Calu3 (cell line): ENCODE measurements around the gene FAM149A. TPM values are rescaled to one million over a fixed set of nuclear protein-coding genes. Genes with fewer than 3 reads are reported as not detected.

Source experiments
- BruUV-seq: library from RNA; stranded (reverse); fragments of 400-500 nt; replicated peaks from 2 replicates; lab custom pipeline; 2021; lab: Mats Ljungman, UMichigan
- CTCF ChIA-PET: fragments of 300-600 bp; sonication (Branson Sonifier 250); formaldehyde crosslinking; loops from one replicate; lab custom pipeline; 2022; ENCODE audit warnings: antibody characterized with exemption; lab: Charles Lee
- DNase-seq: peaks from one replicate; pipeline ENCODE4 v3.0.0; 2022
- H3K27ac Mint-ChIP-seq: one replicate; pipeline ENCODE4 v1.8.0; 2022; ENCODE audit warnings: mixed read lengths; ENCODE audit not compliant: unreplicated experiment
- H3K27me3 Mint-ChIP-seq: one replicate; pipeline ENCODE4 v1.8.0; 2022; ENCODE audit warnings: mixed read lengths; ENCODE audit not compliant: unreplicated experiment
- H3K36me3 Mint-ChIP-seq: one replicate; pipeline ENCODE4 v1.8.0; 2022; ENCODE audit warnings: mild to moderate bottlenecking, moderate library complexity, mixed read lengths; ENCODE audit not compliant: insufficient read depth, unreplicated experiment
- H3K4me1 Mint-ChIP-seq: one replicate; pipeline ENCODE4 v1.8.0; 2022; ENCODE audit warnings: mild to moderate bottlenecking, low read depth, mixed read lengths; ENCODE audit not compliant: unreplicated experiment
- H3K4me3 Mint-ChIP-seq: one replicate; pipeline ENCODE4 v1.8.0; 2022; ENCODE audit warnings: mild to moderate bottlenecking, low read depth, moderate library complexity, mixed read lengths; ENCODE audit not compliant: unreplicated experiment
- H3K9me3 Mint-ChIP-seq: one replicate; pipeline ENCODE4 v1.8.0; 2022; ENCODE audit warnings: low read depth, mixed read lengths; ENCODE audit not compliant: unreplicated experiment
- CTCF ChIP-seq: fragments of 200-600 bp; IDR thresholded peaks from one replicate; pipeline ENCODE4 v1.8.0; 2022; ENCODE audit warnings: antibody characterized with exemption; ENCODE audit not compliant: unreplicated experiment
- intact Hi-C: fragments of 100-400 bp; cut with micrococcal nuclease; formaldehyde crosslinking; loops from one replicate; pipeline ENCODE4 v1.10.0; 2022; ENCODE audit not compliant: unreplicated experiment
- total RNA-seq: library from RNA; stranded (reverse); gene quantifications from 2 replicates; pipeline ENCODE4 v1.2.3, GENCODE V29; 2022

FAM149A gene
- total RNA-seq, 1 experiment from 2014 or later: 45.5 TPM

GRCh38 chr4:186148336-186148975 is 44.0 kb downstream of the FAM149A start:
- intact Hi-C loops: loop anchor here (5.0 kb wide), 2 partner anchors 41 to 44 kb away; partner anchors contain the start of gene CYP4V2
- Mint-ChIP-seq H3K4me1 (peaks cover 25% of the 10 kb centered on the region), H3K36me3 (peaks cover 62% of the 10 kb centered on the region), H3K9me3 (no peaks in the 10 kb centered on the region), H3K27me3 (no peaks in the 10 kb centered on the region), H3K27ac (peak overlapping the region; percentile 99), H3K4me3 (peak overlapping the region; percentile 75)
- CTCF ChIA-PET: no interaction called here
- TF ChIP-seq CTCF: no peak
- no peak for DNase-seq
- no TSS peak for BruUV-seq

DNA sequence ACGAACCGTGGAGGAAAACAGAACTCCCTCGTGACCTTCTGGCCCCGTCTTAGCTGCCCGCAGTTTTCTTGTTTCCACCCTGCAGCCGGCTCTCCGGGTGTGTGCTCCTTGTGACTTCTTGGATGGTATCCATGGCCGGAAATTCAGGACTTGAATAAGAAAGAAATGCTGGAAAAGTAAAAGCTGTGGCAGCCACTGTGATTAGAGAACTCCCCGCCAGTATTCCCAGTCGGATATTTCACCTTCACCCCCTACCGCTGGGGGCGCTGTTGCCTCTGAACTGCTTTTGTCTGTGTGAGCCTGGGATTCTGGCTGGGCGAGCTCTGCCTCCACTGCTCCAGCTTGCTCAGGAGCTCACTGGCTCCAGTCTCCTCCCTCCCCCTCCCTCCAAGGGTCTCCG is 45.4 kb downstream of the FAM149A start:
- peak; percentile 89 for DNase-seq
- Mint-ChIP-seq H3K4me3 (peak overlapping the region; percentile 75), H3K9me3 (no peaks in the 10 kb centered on the region), H3K27me3 (no peaks in the 10 kb centered on the region), H3K27ac (peak overlapping the region; percentile 99), H3K36me3 (peaks cover 57% of the 10 kb centered on the region), H3K4me1 (peaks cover 25% of the 10 kb centered on the region)
- peak; percentile 73 for TF ChIP-seq CTCF
- CTCF ChIA-PET: interaction anchor here (0.8 to 1.4 kb wide), 4 partner anchors 13 to 82 kb away, joined by 3 to 6 read pairs (median 4); no protein-coding TSS in a partner anchor
- intact Hi-C loops: loop anchor here (5.0 kb wide), 2 partner anchors 42 to 43 kb away; partner anchors contain the start of gene CYP4V2
- BruUV-seq: no TSS peak

DNA sequence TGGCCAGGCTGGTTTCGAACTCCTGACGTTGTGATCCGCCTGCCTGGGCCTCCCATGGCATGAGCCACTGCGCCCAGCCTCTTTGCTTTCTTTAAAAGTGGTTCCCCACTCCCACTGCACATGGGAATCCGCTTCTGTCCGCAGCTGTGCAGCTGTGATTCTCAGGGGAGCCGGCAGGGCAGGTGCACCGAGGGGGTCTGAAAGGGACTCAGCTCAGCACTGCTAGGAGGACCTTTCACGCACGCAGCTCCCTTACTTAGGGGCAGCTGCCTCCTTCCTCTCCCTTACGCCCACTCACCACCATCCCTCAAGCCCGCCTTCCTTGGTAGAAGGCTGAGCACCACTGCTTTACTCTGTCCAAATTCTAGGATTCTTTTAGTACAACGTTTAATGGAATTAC is 46.4 kb downstream of the FAM149A start:
- BruUV-seq: no TSS peak
- CTCF ChIA-PET: no interaction called here

GRCh38 chr4:186151499-186151898 is 47.0 kb downstream of the FAM149A start:
- H3K27me3 Mint-ChIP-seq: no peaks in the 10 kb centered on the region
- H3K4me1 Mint-ChIP-seq: peaks cover 13% of the 10 kb centered on the region
- H3K36me3 Mint-ChIP-seq: peaks cover 54% of the 10 kb centered on the region
- CTCF ChIA-PET: no interaction called here
- intact Hi-C loops: no loop called here
- TF ChIP-seq CTCF: no peak
- BruUV-seq: no TSS peak
- H3K27ac Mint-ChIP-seq: no peak overlapping the region
- H3K4me3 Mint-ChIP-seq: peak overlapping the region; percentile 75
- no peaks in the 10 kb centered on the region for H3K9me3 Mint-ChIP-seq
- DNase-seq: no peak

More for the DNA sequence above, 46.4 kb downstream of the FAM149A start:
- TF ChIP-seq CTCF: no peak
- Mint-ChIP-seq H3K9me3 (no peaks in the 10 kb centered on the region), H3K27ac (no peak overlapping the region), H3K4me1 (peaks cover 19% of the 10 kb centered on the region), H3K36me3 (peaks cover 55% of the 10 kb centered on the region), H3K4me3 (peak overlapping the region; percentile 75), H3K27me3 (no peaks in the 10 kb centered on the region)
- DNase-seq: no peak
- intact Hi-C loops: no loop called here
